Glutamatergic neuron (in vitro differentiated cells): Measurements from ENCODE around the gene FSTL5. TPM values are rescaled to one million over a fixed set of nuclear protein-coding genes. Genes with fewer than 3 reads are reported as not detected.

ENCODE experiments used
- DNase-seq: peaks from one replicate; pipeline ENCODE4 v3.0.0; 2022
- H3K27ac Mint-ChIP-seq: one replicate; pipeline ENCODE4 v1.8.0; 2020; ENCODE audit warnings: mild to moderate bottlenecking, mixed read lengths, inconsistent platforms; ENCODE audit not compliant: unreplicated experiment
- H3K27me3 Mint-ChIP-seq: one replicate; pipeline ENCODE4 v1.8.0; 2020; ENCODE audit warnings: mild to moderate bottlenecking, moderate library complexity, mixed read lengths, inconsistent platforms; ENCODE audit not compliant: unreplicated experiment
- H3K36me3 Mint-ChIP-seq: one replicate; pipeline ENCODE4 v1.8.0; 2020; ENCODE audit warnings: mild to moderate bottlenecking, mixed read lengths, inconsistent platforms; ENCODE audit not compliant: unreplicated experiment
- H3K4me1 Mint-ChIP-seq: one replicate; pipeline ENCODE4 v1.8.0; 2020; ENCODE audit warnings: mild to moderate bottlenecking, low read depth, mixed read lengths, inconsistent platforms; ENCODE audit not compliant: unreplicated experiment
- H3K4me3 Mint-ChIP-seq: one replicate; pipeline ENCODE4 v1.8.0; 2020; ENCODE audit warnings: mild to moderate bottlenecking, mixed read lengths, inconsistent platforms; ENCODE audit not compliant: unreplicated experiment
- H3K9me3 Mint-ChIP-seq: one replicate; pipeline ENCODE4 v1.8.0; 2020; ENCODE audit warnings: mild to moderate bottlenecking, moderate library complexity, mixed read lengths, inconsistent platforms; ENCODE audit not compliant: unreplicated experiment
- total RNA-seq: library from RNA; stranded (reverse); fragmentation: NEBNext Ultra II Directional; extraction: Animal tissue kit (Norgen Biotek cat#: 25700); gene quantifications from one replicate; pipeline ENCODE4 v1.2.1, GENCODE V29; 2021; ENCODE audit not compliant: unreplicated experiment
- TF ChIP-seq, protein P1 (sequence below): fragments of 200-600 bp; sonication (generic); IDR thresholded peaks from one replicate; pipeline ENCODE4 v1.5.0; 2021; ENCODE audit not compliant: partially characterized antibody, unreplicated experiment

FSTL5 gene
- total RNA-seq, 1 donor from 2014 or later = 9.2 TPM

DNA sequence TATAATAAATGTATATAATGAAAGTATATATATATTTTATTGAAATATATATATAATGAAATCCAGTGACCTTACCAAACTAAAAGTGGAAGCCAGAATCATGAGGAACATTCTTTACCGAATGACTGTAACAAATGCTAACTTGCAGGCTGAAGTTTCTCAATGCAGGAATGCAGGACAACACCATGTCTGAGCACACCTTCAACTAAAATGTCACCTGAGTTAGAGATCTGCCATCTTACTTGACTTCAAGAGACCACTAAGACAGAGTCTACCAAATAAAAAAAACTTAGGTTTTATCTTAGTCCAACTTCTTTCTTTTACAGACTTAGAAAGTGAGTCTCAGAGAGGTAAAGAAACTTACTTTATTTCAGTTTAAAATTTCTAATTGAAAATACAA, 176.2 kb downstream of the FSTL5 start:
- Mint-ChIP-seq H3K4me3 (no peak overlapping the region), H3K27me3 (no peaks in the 10 kb centered on the region), H3K27ac (no peak overlapping the region), H3K36me3 (no peaks in the 10 kb centered on the region), H3K9me3 (no peaks in the 10 kb centered on the region), H3K4me1 (no peaks in the 10 kb centered on the region)
- DNase-seq = no peak
- TF ChIP-seq, protein P1, sequence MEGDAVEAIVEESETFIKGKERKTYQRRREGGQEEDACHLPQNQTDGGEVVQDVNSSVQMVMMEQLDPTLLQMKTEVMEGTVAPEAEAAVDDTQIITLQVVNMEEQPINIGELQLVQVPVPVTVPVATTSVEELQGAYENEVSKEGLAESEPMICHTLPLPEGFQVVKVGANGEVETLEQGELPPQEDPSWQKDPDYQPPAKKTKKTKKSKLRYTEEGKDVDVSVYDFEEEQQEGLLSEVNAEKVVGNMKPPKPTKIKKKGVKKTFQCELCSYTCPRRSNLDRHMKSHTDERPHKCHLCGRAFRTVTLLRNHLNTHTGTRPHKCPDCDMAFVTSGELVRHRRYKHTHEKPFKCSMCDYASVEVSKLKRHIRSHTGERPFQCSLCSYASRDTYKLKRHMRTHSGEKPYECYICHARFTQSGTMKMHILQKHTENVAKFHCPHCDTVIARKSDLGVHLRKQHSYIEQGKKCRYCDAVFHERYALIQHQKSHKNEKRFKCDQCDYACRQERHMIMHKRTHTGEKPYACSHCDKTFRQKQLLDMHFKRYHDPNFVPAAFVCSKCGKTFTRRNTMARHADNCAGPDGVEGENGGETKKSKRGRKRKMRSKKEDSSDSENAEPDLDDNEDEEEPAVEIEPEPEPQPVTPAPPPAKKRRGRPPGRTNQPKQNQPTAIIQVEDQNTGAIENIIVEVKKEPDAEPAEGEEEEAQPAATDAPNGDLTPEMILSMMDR = no peak

DNA sequence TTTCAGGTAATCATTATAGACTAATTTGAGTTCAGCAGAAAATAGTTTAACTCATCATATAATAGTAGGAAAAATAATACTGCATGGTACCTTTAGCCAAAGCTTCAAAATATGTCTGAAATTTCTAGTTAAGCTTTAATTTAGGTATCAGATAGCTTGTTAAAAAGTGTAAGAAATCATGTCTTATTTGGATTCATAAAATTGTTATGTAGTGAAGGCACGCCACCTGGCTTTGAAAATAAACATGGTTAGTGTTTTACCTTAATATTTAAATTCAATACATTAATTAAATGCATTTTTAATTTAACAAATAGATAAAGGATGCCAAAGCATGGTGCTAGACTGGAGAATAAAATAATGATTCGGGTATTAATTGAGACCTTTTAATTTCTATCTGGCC, 211.4 kb downstream of the FSTL5 start:
- no peak overlapping the region for H3K4me3 Mint-ChIP-seq
- no peak for DNase-seq
- TF ChIP-seq, protein P1 = no peak
- H3K36me3 Mint-ChIP-seq = peaks cover 4% of the 10 kb centered on the region
- H3K4me1 Mint-ChIP-seq = peaks cover 4% of the 10 kb centered on the region
- H3K27me3 Mint-ChIP-seq = peaks cover 2% of the 10 kb centered on the region
- no peaks in the 10 kb centered on the region for H3K9me3 Mint-ChIP-seq
- no peak overlapping the region for H3K27ac Mint-ChIP-seq

DNA sequence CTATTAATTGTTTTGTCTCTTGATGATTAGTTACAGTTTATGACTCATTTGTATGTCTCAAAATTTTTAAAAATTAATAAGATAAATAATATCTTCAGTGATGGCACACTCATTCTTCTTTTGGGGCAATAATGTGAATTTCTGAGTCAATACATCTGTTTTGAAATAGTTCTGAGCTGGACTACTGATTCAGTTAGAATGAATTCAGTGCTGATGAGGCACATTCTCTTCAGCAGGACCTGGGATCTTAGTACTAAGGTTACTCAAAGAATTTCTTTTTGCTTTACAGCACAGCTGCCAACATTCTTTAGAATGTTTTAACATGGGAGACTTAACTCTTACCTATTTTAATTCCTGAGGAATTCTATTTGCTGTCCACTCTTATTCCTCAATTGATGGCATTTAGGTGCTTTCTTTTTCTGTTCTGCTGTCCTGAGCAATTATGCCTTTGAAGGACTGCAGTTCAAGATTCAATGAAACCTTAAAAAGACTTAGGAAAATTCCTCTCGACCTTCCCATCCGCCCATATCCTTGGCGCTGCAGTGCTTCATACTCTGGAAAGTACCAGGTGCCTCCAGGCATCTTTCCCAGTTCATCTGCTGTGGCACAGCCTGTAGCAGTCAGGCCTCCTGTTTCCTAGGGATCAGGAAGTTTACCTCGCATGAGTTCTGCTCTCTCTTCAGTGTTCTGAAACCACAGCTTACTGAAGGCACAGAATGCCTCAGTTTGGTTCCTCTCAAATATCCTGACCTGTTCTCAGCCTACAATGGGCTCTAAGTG, 213.7 kb downstream of the FSTL5 start:
- Mint-ChIP-seq H3K27me3 (peaks cover 2% of the 10 kb centered on the region), H3K4me3 (no peak overlapping the region), H3K36me3 (peaks cover 4% of the 10 kb centered on the region), H3K27ac (no peak overlapping the region), H3K9me3 (no peaks in the 10 kb centered on the region), H3K4me1 (no peaks in the 10 kb centered on the region)
- TF ChIP-seq, protein P1 = no peak
- no peak for DNase-seq

DNA sequence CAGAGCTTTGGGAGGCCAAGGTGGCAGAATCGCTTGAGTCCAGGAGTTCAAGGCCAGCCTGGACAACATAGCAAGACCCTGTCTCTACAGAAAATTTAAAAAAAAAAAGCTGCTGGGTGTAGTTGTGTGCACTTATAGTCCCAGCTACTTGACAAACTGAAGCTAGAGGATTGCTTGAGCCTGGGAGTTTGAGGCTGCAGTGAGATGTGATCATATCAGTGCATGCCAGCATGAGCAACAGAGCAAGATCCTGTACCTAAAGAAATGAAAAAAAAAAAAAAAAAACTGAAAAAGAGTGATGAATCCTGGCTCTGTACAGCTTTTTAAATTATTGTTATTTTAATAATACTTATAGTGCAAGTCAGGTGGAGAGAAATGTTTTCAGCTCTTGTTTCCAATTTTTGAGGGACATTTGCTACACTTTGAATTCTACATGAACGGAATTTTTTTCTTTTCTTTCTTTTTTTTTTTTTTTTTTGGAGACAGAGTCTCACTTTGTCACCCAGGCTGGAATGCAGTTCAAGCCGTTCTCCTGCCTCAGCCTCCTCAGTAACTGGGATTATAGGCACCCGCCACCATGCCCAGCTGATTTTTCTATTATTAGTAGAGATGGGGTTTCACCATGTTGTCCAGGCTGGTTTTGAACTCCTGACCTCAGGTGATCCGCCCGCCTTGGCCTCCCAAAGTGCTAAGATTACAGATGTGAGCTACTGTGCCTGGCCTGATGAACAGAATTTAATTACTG, 215.6 kb downstream of the FSTL5 start:
- DNase-seq = no peak
- Mint-ChIP-seq H3K36me3 (peaks cover 4% of the 10 kb centered on the region), H3K27me3 (peaks cover 2% of the 10 kb centered on the region), H3K9me3 (peaks cover 1% of the 10 kb centered on the region), H3K27ac (no peak overlapping the region), H3K4me1 (no peaks in the 10 kb centered on the region), H3K4me3 (no peak overlapping the region)
- TF ChIP-seq, protein P1 = no peak

DNA sequence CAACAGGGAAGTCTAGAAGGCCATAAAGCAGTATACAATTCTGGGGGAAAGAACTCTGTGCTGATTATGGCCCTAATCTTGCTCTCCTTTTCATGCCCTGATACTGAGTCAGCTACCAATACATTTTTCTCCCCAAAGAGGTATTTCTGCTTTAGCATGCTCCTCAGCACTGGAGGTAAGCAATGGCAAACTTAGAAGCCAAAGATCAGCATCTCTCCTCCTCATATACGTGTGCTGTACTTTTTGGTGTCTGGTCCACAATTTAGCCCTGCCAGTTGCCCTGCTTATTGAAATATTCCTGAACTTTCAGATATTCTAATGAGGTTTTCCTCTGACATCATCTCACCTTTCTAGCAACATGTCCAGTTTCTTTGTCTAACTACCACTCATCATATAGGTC, 226.2 kb downstream of the FSTL5 start:
- Mint-ChIP-seq H3K9me3 (no peaks in the 10 kb centered on the region), H3K4me1 (peaks cover 3% of the 10 kb centered on the region), H3K4me3 (no peak overlapping the region), H3K27ac (no peak overlapping the region), H3K27me3 (no peaks in the 10 kb centered on the region), H3K36me3 (no peaks in the 10 kb centered on the region)
- DNase-seq = no peak
- TF ChIP-seq, protein P1 = no peak
